HepG2 (cell line): ENCODE measurements around the gene TLCD1. TPM values are rescaled to one million over a fixed set of nuclear protein-coding genes. Genes with fewer than 3 reads are reported as not detected.
A peak's percentile ranks its signal among the peaks of the same experiment; 100 is the strongest.

ENCODE experiments used
- ATAC-seq: fragments of 200-7000 bp; cut with Tn5 transposase; 3 replicates; pipeline ENCODE4 v1.9.1; 2020; ENCODE audit warnings: mild to moderate bottlenecking, moderate library complexity
- BruUV-seq: library from RNA; stranded (reverse); fragments of 400-500 nt; replicated peaks from 2 replicates; lab custom pipeline; 2021; lab: Mats Ljungman, UMichigan
- CTCF ChIA-PET: fragments of 300-600 bp; formaldehyde crosslinking; extraction: SDS; loops from one replicate; lab custom pipeline; 2021; ENCODE audit warnings: low total read pairs, inconsistent platforms, low intra/inter-chr PET ratio; lab: Yijun Ruan, JAX
- POLR2A ChIA-PET: fragments of 350-600 bp; sonication (Branson Sonifier 250); formaldehyde crosslinking; loops from one replicate; lab custom pipeline; 2020; ENCODE audit warnings: antibody characterized with exemption, inconsistent platforms; lab: Yijun Ruan, JAX
- DNase-seq: peaks from one replicate; pipeline ENCODE4 v3.0.0-alpha.2; 2015; ENCODE audit warnings: low spot score
- FAIRE-seq: peaks from 3 replicates; lab custom pipeline; 2011; peaks lifted over from hg19 to GRCh38; lab: Jason Lieb, UNC
- H2AFZ ChIP-seq: one replicate; pipeline ENCODE4 v1.6.1; 2011; ENCODE audit warnings: low read length, inconsistent platforms
- H3K27ac ChIP-seq: fragments of 300-600 bp; 3 replicates; pipeline ENCODE4 v1.8.0; 2011; ENCODE audit warnings: mixed run types, mild to moderate bottlenecking, mixed read lengths, low read length, inconsistent platforms; ENCODE audit not compliant: insufficient read depth; ENCODE audit errors: extremely low read length
- H3K27me3 ChIP-seq, 2 experiments: fragments of 200-600 bp in 1 of 2; 2 replicates in 1 of 2; 3 replicates in 1 of 2; pipeline versions ENCODE4 v1.6.0 to v1.8.0; 2011; ENCODE audit warnings: low read length in 2 of 2, mild to moderate bottlenecking in 2 of 2, moderate library complexity in 2 of 2, inconsistent platforms in 1 of 2; ENCODE audit not compliant: insufficient read depth in 2 of 2, control insufficient read depth in 1 of 2
- H3K36me3 ChIP-seq, 2 experiments: fragments of 200-600 bp in 1 of 2; replicated peaks in 1 of 2; 2 replicates in 1 of 2; 3 replicates in 1 of 2; pipeline versions ENCODE4 v1.5.1 to v1.8.0; 2011; ENCODE audit warnings: low read length in 2 of 2, inconsistent platforms in 1 of 2; ENCODE audit not compliant: insufficient read depth in 2 of 2, control insufficient read depth in 1 of 2
- H3K4me1 ChIP-seq: 2 replicates; pipeline ENCODE4 v1.5.1; 2012; ENCODE audit warnings: low read length, inconsistent platforms; ENCODE audit not compliant: insufficient read depth
- H3K4me2 ChIP-seq: 2 replicates; pipeline ENCODE4 v1.6.0; 2011; ENCODE audit warnings: low read depth, low read length, inconsistent platforms
- H3K4me3 ChIP-seq, 3 experiments: fragments of 200-600 bp in 1 of 3; sonication (generic), shearing (Covaris generic) in 1 of 3; replicated peaks in 1 of 3; 2 replicates each; pipeline ENCODE4 v1.5.1; 2011 to 2016; ENCODE audit warnings: low read length in 3 of 3, inconsistent platforms in 2 of 3, low read depth in 2 of 3, mild to moderate bottlenecking in 2 of 3, control low read depth in 1 of 3, mixed read lengths in 1 of 3; ENCODE audit not compliant: insufficient read depth in 1 of 3
- H3K79me2 ChIP-seq: one replicate; pipeline ENCODE4 v1.6.1; 2011; ENCODE audit warnings: low read length, inconsistent platforms; ENCODE audit not compliant: insufficient read depth
- H3K9ac ChIP-seq: 2 replicates; pipeline ENCODE4 v1.6.0; 2011; ENCODE audit warnings: mild to moderate bottlenecking, low read depth, low read length, inconsistent platforms; ENCODE audit not compliant: insufficient read depth
- H3K9me3 ChIP-seq: 2 replicates; pipeline ENCODE4 v1.5.1; 2012; ENCODE audit warnings: mild to moderate bottlenecking, low read length
- H4K20me1 ChIP-seq: 2 replicates; pipeline ENCODE4 v1.6.0; 2011; ENCODE audit warnings: inconsistent platforms, mild to moderate bottlenecking, low read length, moderate library complexity; ENCODE audit not compliant: insufficient read depth
- HIC2 ChIP-seq: sonication (generic); formaldehyde crosslinking; IDR thresholded peaks from 2 replicates; pipeline ENCODE4 v1.9.0; 2022; ENCODE audit warnings: low read depth, missing genetic modification reagents
- HNF4G ChIP-seq, 2 experiments: sonication (generic) in 1 of 2; formaldehyde crosslinking in 1 of 2; IDR thresholded peaks; 2 replicates each; pipeline versions ENCODE4 v1.4.0 to v1.6.1; 2011 to 2020; ENCODE audit warnings: borderline replicate concordance in 2 of 2, low read depth in 2 of 2, mild to moderate bottlenecking in 2 of 2, low read length in 1 of 2, missing genetic modification reagents in 1 of 2, moderate library complexity in 1 of 2
- MNT ChIP-seq: fragments of 450-650 bp; IDR thresholded peaks from 2 replicates; pipeline ENCODE4 v1.6.1; 2016
- NFAT5 ChIP-seq: sonication (generic); formaldehyde crosslinking; IDR thresholded peaks from 2 replicates; pipeline ENCODE4 v1.4.0; 2020; ENCODE audit warnings: missing genetic modification reagents
- TCF7 ChIP-seq: sonication (generic); IDR thresholded peaks from 2 replicates; pipeline ENCODE4 v1.6.1; 2016; ENCODE audit warnings: antibody characterized with exemption, low read depth
- ZNF10 ChIP-seq: sonication (generic); formaldehyde crosslinking; IDR thresholded peaks from 2 replicates; pipeline ENCODE4 v1.4.0; 2020; ENCODE audit warnings: mild to moderate bottlenecking, low read depth, missing genetic modification reagents, borderline replicate concordance
- ZNF670 ChIP-seq: sonication (generic); formaldehyde crosslinking; IDR thresholded peaks from 2 replicates; pipeline ENCODE4 v1.8.0; 2022; ENCODE audit warnings: mild to moderate bottlenecking, missing genetic modification reagents, borderline replicate concordance
- ZNF687 ChIP-seq: sonication (generic); formaldehyde crosslinking; IDR thresholded peaks from 2 replicates; pipeline ENCODE4 v1.5.1; 2020; ENCODE audit warnings: mild to moderate bottlenecking, missing genetic modification reagents, moderate library complexity
- WGBS: methylation state at CpG from one replicate; pipeline ENCODE4 v1.1.6; 2017; ENCODE audit warnings: low lambda C conversion rate; 5-methylcytosine and 5-hydroxymethylcytosine counted together
- in situ Hi-C: cut with HindIII; loops from 2 replicates; pipeline ENCODE4 v1.10.0; 2017; ENCODE audit warnings: low pct_unique_long_range_greater_than_20kb; ENCODE audit not compliant: extremely low pct_ligation_motif_present
- intact Hi-C: fragments of 100-400 bp; cut with micrococcal nuclease; formaldehyde crosslinking; loops from one replicate; pipeline ENCODE4 v1.10.0; 2022; ENCODE audit not compliant: unreplicated experiment
- polyA plus RNA-seq, 8 experiments: library from polyadenylated mRNA; depleted of rRNA in 3 of 8; stranded (reverse) in 7 of 8; unstranded in 1 of 8; fragments of >200 nt; fragmentation: Illumina TruSeq in 4 of 8; extraction: Trizol in 4 of 8; gene quantifications; 2 replicates each; pipeline versions ENCODE4 v1.2.1 to v1.2.3, GENCODE V29; 2011 to 2016; ENCODE audit warnings: low read depth in 4 of 8, missing spikeins in 1 of 8, mixed read lengths in 1 of 8; ENCODE audit not compliant: insufficient read depth in 1 of 8
- total RNA-seq, 5 experiments: library from RNA; depleted of rRNA; stranded (reverse); fragments of >200 nt; fragmentation: Illumina TruSeq; extraction: Trizol; gene quantifications; 2 replicates each; pipeline ENCODE4 v1.2.3, GENCODE V29; 2016; ENCODE audit warnings: low read depth in 1 of 5

Gene TLCD1
- total and polyA plus RNA-seq, 2 of the 13 experiments (the other 11 are each of a cell fraction or from before 2014, with no cell fraction given) = 14.9 to 19.6 TPM

GRCh38 chr17:28702026-28702751 is 23.8 kb downstream of the TLCD1 start:
- H3K9me3 ChIP-seq = no peaks in the 10 kb centered on the region
- DNase-seq (peak; percentile 73), FAIRE-seq (peak; percentile 12), ATAC-seq (peak; percentile 5; the same call in 1 of the 3 replicates)
- H3K4me1 ChIP-seq = peaks cover 70% of the 10 kb centered on the region
- POLR2A ChIA-PET = interaction anchor here (0.8 to 10.8 kb wide), 7 partner anchors 9 to 57 kb away, joined by 3 to 220 read pairs (median 4); partner anchors contain the start of genes BLTP2, PROCA1, RPL23A and SDF2
- H3K27ac ChIP-seq = peak overlapping the region; percentile 91
- H3K4me2 ChIP-seq = peak overlapping the region; percentile 41
- no peaks in the 10 kb centered on the region for H4K20me1 ChIP-seq
- no peak overlapping the region for H2AFZ ChIP-seq
- intact Hi-C loops = no loop called here
- H3K79me2 ChIP-seq = no peaks in the 10 kb centered on the region
- in situ Hi-C loops = no loop called here
- CTCF ChIA-PET = no interaction called here
- WGBS = 87% methylated on average over 9 of the region's 10 CpGs
- peaks cover 25 to 49% of the 10 kb centered on the region in 2 experiments for H3K36me3 ChIP-seq
- no peaks in the 10 kb centered on the region for H3K27me3 ChIP-seq
- H3K9ac ChIP-seq = peak overlapping the region; percentile 38; the same call in 1 of the 2 replicates
- no peak overlapping the region for H3K4me3 ChIP-seq
- BruUV-seq = no TSS peak
- TF ChIP-seq ZNF10 (CRISPR knock-in tag) (no peak), HIC2 (peak; percentile 85; the same call in 1 of the 2 replicates), ZNF687 (peak; percentile 82), TCF7 (peak; percentile 13; the same call in 1 of the 2 replicates), HNF4G (IDR thresholded peaks at IDR 0.05; ENCODE audit: borderline replicate concordance, low read depth, low read length) (peak; percentile 18; the same call in 1 of the 2 replicates), HNF4G (CRISPR knock-in tag; IDR thresholded peaks at IDR 0.05; ENCODE audit: borderline replicate concordance, low read depth) (no peak), ZNF670 (no peak), NFAT5 (CRISPR knock-in tag) (no peak), MNT (no peak)
